SK-MEL-5 (cell line): ENCODE data around the gene TNRC6B. TPM values are rescaled to one million over a fixed set of nuclear protein-coding genes. Genes with fewer than 3 reads are reported as not detected.
A peak's percentile ranks its signal among the peaks of the same experiment; 100 is the strongest.
"Not testable (repeated sequence)": the region's sequence is repeated elsewhere in the genome, so short reads cannot be mapped to it uniquely, and the experiment has no call there.

Source experiments
- DNase-seq: peaks from one replicate; pipeline ENCODE4 v3.0.0-alpha.2; 2016; ENCODE audit warnings: low read depth, low spot score
- in situ Hi-C: cut with HindIII; loops from 2 replicates; pipeline ENCODE4 v1.10.0; 2016; ENCODE audit warnings: low sequenced_read_pairs, high pct_unique_total_duplicates, low pct_unique_long_range_greater_than_20kb
- total RNA-seq: library from RNA; depleted of rRNA; stranded (reverse); fragments of >200 nt; shearing (Covaris generic); gene quantifications from 2 replicates; pipeline ENCODE4 v1.2.3, GENCODE V29; 2014

Gene TNRC6B
- total RNA-seq, 1 experiment from 2014 or later: 27.9 TPM

- no peak for DNase-seq
- in situ Hi-C loops: loop anchor here (25.0 kb wide), 1 partner anchor 118 kb away; no protein-coding TSS in a partner anchor
These were observed 2.7 kb downstream of the TNRC6B start for GRCh38 chr22:40180403-40180802.

- in situ Hi-C loops: loop anchor here (25.0 kb wide), 1 partner anchor 119 kb away; no protein-coding TSS in a partner anchor
These were observed 3.6 kb downstream of the TNRC6B start for GRCh38 chr22:40181323-40181722.

GRCh38 chr22:40182231-40182835 is 4.6 kb downstream of the TNRC6B start:
- no peak for DNase-seq
- in situ Hi-C loops: loop anchor here (25.0 kb wide), 1 partner anchor 120 kb away; no protein-coding TSS in a partner anchor

More at GRCh38 chr22:40181323-40181722, 3.6 kb downstream of the TNRC6B start:
- DNase-seq: no peak

GRCh38 chr22:40183029-40183581 is 5.4 kb downstream of the TNRC6B start:
- DNase-seq: peak; percentile 54

GRCh38 chr22:40183603-40184002 is 5.9 kb downstream of the TNRC6B start:
- in situ Hi-C loops: loop anchor here (25.0 kb wide), 1 partner anchor 121 kb away; no protein-coding TSS in a partner anchor
- DNase-seq: not testable (repeated sequence)

More at GRCh38 chr22:40183029-40183581, 5.4 kb downstream of the TNRC6B start:
- in situ Hi-C loops: loop anchor here (25.0 kb wide), 1 partner anchor 121 kb away; no protein-coding TSS in a partner anchor

- no peak for DNase-seq
These were observed 9.7 kb downstream of the TNRC6B start for GRCh38 chr22:40187389-40187788.

GRCh38 chr22:40189997-40190396 is 12.3 kb downstream of the TNRC6B start:
- in situ Hi-C loops: loop anchor here (25.0 kb wide), 1 partner anchor 128 kb away; no protein-coding TSS in a partner anchor
- DNase-seq: no peak

More at GRCh38 chr22:40187389-40187788, 9.7 kb downstream of the TNRC6B start:
- in situ Hi-C loops: loop anchor here (25.0 kb wide), 1 partner anchor 125 kb away; no protein-coding TSS in a partner anchor

GRCh38 chr22:40190501-40190900 is 12.8 kb downstream of the TNRC6B start:
- in situ Hi-C loops: loop anchor here (25.0 kb wide), 1 partner anchor 128 kb away; no protein-coding TSS in a partner anchor
- DNase-seq: no peak

- DNase-seq: peak; percentile 59
- in situ Hi-C loops: loop anchor here (25.0 kb wide), 1 partner anchor 131 kb away; no protein-coding TSS in a partner anchor
These were observed 16.0 kb downstream of the TNRC6B start for GRCh38 chr22:40193429-40194421.

- DNase-seq: no peak
- in situ Hi-C loops: loop anchor here (25.0 kb wide), 1 partner anchor 132 kb away; no protein-coding TSS in a partner anchor
These were observed 16.9 kb downstream of the TNRC6B start for GRCh38 chr22:40194656-40195055.

- DNase-seq: no peak
- in situ Hi-C loops: loop anchor here (25.0 kb wide), 1 partner anchor 134 kb away; no protein-coding TSS in a partner anchor
These were observed 19.1 kb downstream of the TNRC6B start for GRCh38 chr22:40196628-40197360.

- not testable (repeated sequence) for DNase-seq
- in situ Hi-C loops: loop anchor here (25.0 kb wide), 1 partner anchor 135 kb away; no protein-coding TSS in a partner anchor
These were observed 19.7 kb downstream of the TNRC6B start for GRCh38 chr22:40197421-40197820.

- no peak for DNase-seq
- in situ Hi-C loops: loop anchor here (25.0 kb wide), 1 partner anchor 136 kb away; no protein-coding TSS in a partner anchor
These were observed 21.0 kb downstream of the TNRC6B start for GRCh38 chr22:40198733-40199132.

- no peak for DNase-seq
- in situ Hi-C loops: loop anchor here (25.0 kb wide), 1 partner anchor 137 kb away; no protein-coding TSS in a partner anchor
These were observed 21.5 kb downstream of the TNRC6B start for GRCh38 chr22:40199223-40199622.

- no peak for DNase-seq
- in situ Hi-C loops: loop anchor here (25.0 kb wide), 1 partner anchor 138 kb away; no protein-coding TSS in a partner anchor
These were observed 22.1 kb downstream of the TNRC6B start for GRCh38 chr22:40199852-40200251.

GRCh38 chr22:40200795-40201530 is 23.2 kb downstream of the TNRC6B start:
- DNase-seq: no peak
- in situ Hi-C loops: no loop called here
